H1 (cell line): ENCODE measurements around the gene SSH2. TPM values are rescaled to one million over a fixed set of nuclear protein-coding genes. Genes with fewer than 3 reads are reported as not detected.

Experiments
- CTCF ChIA-PET: fragments of 300-600 bp; sonication (Branson Sonifier 250); formaldehyde crosslinking; loops from one replicate; lab custom pipeline; 2021; ENCODE audit not compliant: partially characterized antibody; lab: Charles Lee
- POLR2A ChIA-PET: fragments of 300-600 bp; sonication (Branson Sonifier 250); formaldehyde crosslinking; loops from one replicate; lab custom pipeline; 2021; ENCODE audit warnings: inconsistent platforms; ENCODE audit not compliant: partially characterized antibody; lab: Charles Lee
- DNase-seq, 2 experiments: peaks; one replicate each; pipeline versions ENCODE4 v3.0.0 to v3.0.0-alpha.2; 2010 to 2022; ENCODE audit warnings: low spot score in 2 of 2, low read depth in 1 of 2, mixed read lengths in 1 of 2
- FAIRE-seq: peaks from 2 replicates; lab custom pipeline; 2011; peaks lifted over from hg19 to GRCh38; lab: Jason Lieb, UNC
- H2AFZ ChIP-seq: 2 replicates; pipeline ENCODE4 v1.8.1; 2012; ENCODE audit warnings: low read length, inconsistent platforms
- H2AK5ac ChIP-seq: 2 replicates; pipeline ENCODE4 v1.6.1; 2013; ENCODE audit warnings: low read depth, low read length
- H2BK120ac ChIP-seq: replicated peaks from 2 replicates; pipeline ENCODE3; 2013; ENCODE audit warnings: low read depth, low read length, inconsistent platforms
- H2BK12ac ChIP-seq: 2 replicates; pipeline ENCODE4 v1.6.1; 2013; ENCODE audit warnings: low read depth, low read length
- H2BK15ac ChIP-seq: 2 replicates; pipeline ENCODE4 v1.6.1; 2013; ENCODE audit warnings: low read length
- H2BK20ac ChIP-seq: 2 replicates; pipeline ENCODE4 v1.6.1; 2013; ENCODE audit warnings: low read length
- H2BK5ac ChIP-seq: 2 replicates; pipeline ENCODE4 v1.6.1; 2013; ENCODE audit warnings: low read depth, low read length
- H3K14ac ChIP-seq: 2 replicates; pipeline ENCODE4 v1.6.1; 2013; ENCODE audit warnings: inconsistent platforms; ENCODE audit not compliant: insufficient read length
- H3K18ac ChIP-seq: 2 replicates; pipeline ENCODE4 v1.6.1; 2013; ENCODE audit warnings: low read length; ENCODE audit errors: extremely low read depth
- H3K23ac ChIP-seq: 2 replicates; pipeline ENCODE4 v1.6.1; 2013; ENCODE audit warnings: inconsistent platforms; ENCODE audit not compliant: insufficient read length
- H3K23me2 ChIP-seq: 2 replicates; pipeline ENCODE4 v1.6.1; 2013; ENCODE audit warnings: low read depth, low read length
- H3K27ac ChIP-seq: 2 replicates; pipeline ENCODE4 v1.6.1; 2011; ENCODE audit warnings: low read depth, low read length, inconsistent platforms
- H3K27me3 ChIP-seq, 4 experiments: replicated peaks in 1 of 4; 1 replicate in 1 of 4; 2 replicates in 3 of 4; pipeline versions ENCODE4 v1.6.1 to v1.8.1; 2011 to 2013; ENCODE audit warnings: low read length in 3 of 4, mild to moderate bottlenecking in 3 of 4, inconsistent platforms in 2 of 4, mixed read lengths in 2 of 4, moderate library complexity in 1 of 4; ENCODE audit not compliant: control insufficient read depth in 3 of 4, insufficient read depth in 3 of 4; ENCODE audit errors: extremely low read depth in 1 of 4
- H3K36me3 ChIP-seq, 4 experiments: 2 replicates each; pipeline versions ENCODE4 v1.6.1 to v1.8.1; 2011 to 2013; ENCODE audit warnings: mild to moderate bottlenecking in 4 of 4, low read length in 3 of 4, moderate library complexity in 2 of 4, control low read depth in 1 of 4, inconsistent platforms in 1 of 4; ENCODE audit not compliant: insufficient read depth in 4 of 4, control insufficient read depth in 2 of 4
- H3K4ac ChIP-seq: replicated peaks from 2 replicates; pipeline ENCODE3; 2013; ENCODE audit warnings: low read length, low read depth, mixed read lengths, inconsistent platforms; ENCODE audit not compliant: insufficient read length
- H3K4me1 ChIP-seq, 4 experiments: replicated peaks in 1 of 4; 1 replicate in 1 of 4; 2 replicates in 3 of 4; pipeline versions ENCODE4 v1.6.1 to v1.8.1; 2011 to 2013; ENCODE audit warnings: low read length in 3 of 4, inconsistent platforms in 2 of 4, mixed read lengths in 1 of 4; ENCODE audit not compliant: insufficient read depth in 4 of 4, control insufficient read depth in 3 of 4
- H3K4me2 ChIP-seq, 2 experiments: 2 replicates each; pipeline versions ENCODE4 v1.6.1 to v1.8.1; 2011 to 2013; ENCODE audit warnings: low read depth in 2 of 2, low read length in 2 of 2, control low read depth in 1 of 2, inconsistent platforms in 1 of 2, mild to moderate bottlenecking in 1 of 2; ENCODE audit not compliant: insufficient read depth in 1 of 2
- H3K4me3 ChIP-seq, 4 experiments: fragments of 200-600, 300-600 bp in 1 of 4; sonication (generic), shearing (Covaris generic), sonication (Bioruptor Twin) in 1 of 4; 2 replicates each; pipeline versions ENCODE4 v1.5.1 to v1.8.1; 2011 to 2016; ENCODE audit warnings: low read length in 4 of 4, low read depth in 3 of 4, control low read depth in 2 of 4, inconsistent platforms in 2 of 4, mild to moderate bottlenecking in 2 of 4, mixed read lengths in 1 of 4, moderate library complexity in 1 of 4; ENCODE audit not compliant: insufficient read depth in 2 of 4; ENCODE audit errors: extremely low read depth in 1 of 4
- H3K56ac ChIP-seq: replicated peaks from 2 replicates; pipeline ENCODE3; 2013; ENCODE audit warnings: low read depth, mild to moderate bottlenecking, mixed read lengths, low read length, inconsistent platforms; ENCODE audit not compliant: insufficient read length
- H3K79me1 ChIP-seq: 2 replicates; pipeline ENCODE4 v1.6.1; 2013; ENCODE audit warnings: low read depth, low read length, control low read depth
- H3K79me2 ChIP-seq, 2 experiments: 2 replicates each; pipeline versions ENCODE4 v1.6.1 to v1.8.1; 2012 to 2013; ENCODE audit warnings: low read length in 2 of 2, mild to moderate bottlenecking in 2 of 2, inconsistent platforms in 1 of 2; ENCODE audit not compliant: insufficient read depth in 2 of 2, control insufficient read depth in 1 of 2
- H3K9ac ChIP-seq, 4 experiments: replicated peaks in 1 of 4; 1 replicate in 1 of 4; 2 replicates in 3 of 4; pipeline versions ENCODE4 v1.6.1 to v1.8.1; 2011 to 2013; ENCODE audit warnings: low read depth in 3 of 4, low read length in 3 of 4, control low read depth in 2 of 4, mild to moderate bottlenecking in 2 of 4, moderate library complexity in 2 of 4, inconsistent platforms in 1 of 4; ENCODE audit errors: extremely low read depth in 1 of 4
- H3K9me3 ChIP-seq, 2 experiments: 2 replicates each; pipeline versions ENCODE4 v1.6.1 to v1.8.1; 2012 to 2013; ENCODE audit warnings: mild to moderate bottlenecking in 2 of 2, moderate library complexity in 2 of 2, control low read depth in 1 of 2, inconsistent platforms in 1 of 2, low read depth in 1 of 2, low read length in 1 of 2, mixed read lengths in 1 of 2; ENCODE audit not compliant: insufficient read depth in 2 of 2
- H4K20me1 ChIP-seq, 2 experiments: replicated peaks in 1 of 2; 2 replicates each; pipeline versions ENCODE3 to v1.8.1; 2011 to 2013; ENCODE audit warnings: inconsistent platforms in 2 of 2, low read length in 2 of 2, mild to moderate bottlenecking in 1 of 2; ENCODE audit not compliant: insufficient read depth in 2 of 2, control insufficient read depth in 1 of 2
- H4K5ac ChIP-seq: 2 replicates; pipeline ENCODE4 v1.6.1; 2013; ENCODE audit warnings: low read length, low read depth, mixed read lengths, inconsistent platforms; ENCODE audit not compliant: insufficient read length
- H4K8ac ChIP-seq: 2 replicates; pipeline ENCODE4 v1.8.0; 2013; ENCODE audit warnings: mild to moderate bottlenecking, moderate library complexity, low read length, inconsistent platforms; ENCODE audit not compliant: insufficient read depth; ENCODE audit errors: extremely low read depth
- H4K91ac ChIP-seq: replicated peaks from 2 replicates; pipeline ENCODE3; 2013; ENCODE audit warnings: low read length, mixed read lengths, inconsistent platforms; ENCODE audit not compliant: insufficient read length
- BCL11A ChIP-seq, 2 experiments: IDR thresholded peaks; one replicate each; pipeline ENCODE4 v1.6.1; 2011; ENCODE audit warnings: low read depth in 2 of 2, low read length in 2 of 2, mild to moderate bottlenecking in 2 of 2
- CHD1 ChIP-seq: IDR thresholded peaks from 2 replicates; pipeline ENCODE4 v1.6.1; 2012; ENCODE audit warnings: low read depth, low read length, improper control_type of control experiment
- CTBP2 ChIP-seq: IDR thresholded peaks from 2 replicates; pipeline ENCODE4 v1.7.0; 2011; ENCODE audit warnings: borderline replicate concordance, mild to moderate bottlenecking, moderate library complexity, mixed read lengths, low read length; ENCODE audit not compliant: insufficient read depth, insufficient read length
- FOSL1 ChIP-seq: IDR thresholded peaks from 2 replicates; pipeline ENCODE4 v1.6.1; 2011; ENCODE audit warnings: mild to moderate bottlenecking, low read depth, low read length, moderate library complexity; ENCODE audit not compliant: insufficient read depth
- GABPA ChIP-seq: IDR thresholded peaks from 2 replicates; pipeline ENCODE4 v1.6.1; 2011; ENCODE audit warnings: mild to moderate bottlenecking, low read length, moderate library complexity, borderline replicate concordance; ENCODE audit not compliant: insufficient read depth
- JUND ChIP-seq: IDR thresholded peaks from 2 replicates; pipeline ENCODE4 v1.6.1; 2011; ENCODE audit warnings: mild to moderate bottlenecking, improper control_type of control experiment, low read length
- SIX5 ChIP-seq: IDR thresholded peaks from 2 replicates; pipeline ENCODE4 v1.6.1; 2011; ENCODE audit warnings: mild to moderate bottlenecking, low read depth, low read length
- WGBS, 2 experiments: shearing (Covaris generic) in 1 of 2; methylation state at CpG; one replicate each; pipeline versions ENCODE4 v1.1.6 to v1.1.7; 2013 to 2015; ENCODE audit warnings: low lambda C conversion rate in 2 of 2, mixed read lengths in 2 of 2, inconsistent platforms in 1 of 2, low coverage in 1 of 2, missing lambda C conversion rate in 1 of 2; ENCODE audit not compliant: insufficient replicate concordance in 2 of 2, insufficient coverage in 1 of 2, insufficient read length in 1 of 2; ENCODE audit errors: extremely low coverage in 1 of 2, missing lambda C conversion rate in 1 of 2; 5-methylcytosine and 5-hydroxymethylcytosine counted together
- polyA plus RNA-seq, 7 experiments: library from polyadenylated mRNA; depleted of rRNA in 3 of 7; stranded (reverse) in 5 of 7; unstranded in 2 of 7; fragments of >200 nt in 5 of 7; fragments of 200-250 nt in 2 of 7; gene quantifications; 1 replicate in 5 of 7; 2 replicates in 1 of 7; 4 replicates in 1 of 7; pipeline versions ENCODE4 v1.2.1 to v1.2.3, GENCODE V29; 2011 to 2013; ENCODE audit warnings: missing spikeins in 2 of 7, mixed read lengths in 2 of 7
- total RNA-seq: library from RNA; stranded (reverse); fragmentation: NEBNext Ultra II Directional; extraction: Animal tissue kit (Norgen Biotek cat#: 25700); gene quantifications from 2 replicates; pipeline ENCODE4 v1.2.1, GENCODE V29; 2021

The SSH2 gene
- total and polyA plus RNA-seq, 2 of the 8 experiments (the other 6 are each of a cell fraction or from before 2014, with no cell fraction given) = 5.2 to 15.9 TPM

GRCh38 chr17:29914819-29915537, 15.1 kb downstream of the SSH2 start:
- Histone ChIP-seq H4K20me1 (peaks cover 0 to 3% of the 10 kb centered on the region in 2 experiments), H2BK12ac (no peak overlapping the region), H2BK5ac (no peak overlapping the region), H3K18ac (no peak overlapping the region), H3K9ac (no peak overlapping the region), H3K14ac (no peak overlapping the region), H3K79me1 (no peaks in the 10 kb centered on the region), H2AFZ (no peak overlapping the region), H2BK15ac (no peak overlapping the region), H3K4me2 (no peak overlapping the region), H3K4ac (no peak overlapping the region), H4K8ac (no peak overlapping the region), H3K36me3 (no peaks in the 10 kb centered on the region), H4K5ac (no peak overlapping the region), H3K23me2 (no peaks in the 10 kb centered on the region), H4K91ac (no peak overlapping the region), H3K4me3 (no peak overlapping the region), H3K23ac (no peak overlapping the region), H3K4me1 (no peaks in the 10 kb centered on the region), H3K9me3 (no peaks in the 10 kb centered on the region), H3K79me2 (peaks cover 0 to 6% of the 10 kb centered on the region in 2 experiments; a peak in 2 of 4 replicates), H2AK5ac (no peak overlapping the region), H3K27ac (no peak overlapping the region), H2BK120ac (no peak overlapping the region), H3K27me3 (no peaks in the 10 kb centered on the region), H2BK20ac (no peak overlapping the region), H3K56ac (no peak overlapping the region)
- DNase-seq (no peak), FAIRE-seq (no peak)
- POLR2A ChIA-PET = interaction anchor here (0.5 kb wide), 1 partner anchor 23 kb away, joined by 3 read pairs; no protein-coding TSS in a partner anchor
- CTCF ChIA-PET = interaction anchor here (1.2 kb wide), 1 partner anchor 16 kb away, joined by 4 read pairs; no protein-coding TSS in a partner anchor
- WGBS, 2 experiments = 85% methylated on average over 2 of the region's 2 CpGs; no CpG with 5 or more reads in 1 of the 2 experiments
- no peak for TF ChIP-seq BCL11A (IDR thresholded peaks at IDR 0.05; ENCODE audit: low read depth in 2 of 2, low read length in 2 of 2)
- TF ChIP-seq CTBP2 = no peak
- no peak for TF ChIP-seq JUND
- TF ChIP-seq FOSL1 = no peak
- no peak for TF ChIP-seq GABPA
- TF ChIP-seq SIX5 = no peak
- TF ChIP-seq CHD1 = no peak
